Fibroblast of skin of left biceps (primary cell): ENCODE results near the gene SEMA3F.

ENCODE experiments used
- DNase-seq, 2 experiments: peaks; one replicate each; pipeline ENCODE4 v3.0.0-alpha.2; 2013; ENCODE audit warnings: low read depth in 2 of 2

SEMA3F gene

GRCh38 chr3:50233176-50233575 is 78.1 kb downstream of the SEMA3F start:
- DNase-seq = no peak

- peak; percentile 91 to 94 for DNase-seq
These were observed 80.8 kb downstream of the SEMA3F start, which contains the start of gene GNAI2 for GRCh38 chr3:50235716-50236483. Gene GNAI2 (plus strand): TSS chr3:50236204. CDS start chr3:50236336, 132 bp downstream.

- DNase-seq = no peak
These were observed 81.5 kb downstream of the SEMA3F start for GRCh38 chr3:50236484-50237132.

GRCh38 chr3:50237133-50237651 is 82.1 kb downstream of the SEMA3F start:
- DNase-seq = no peak

GRCh38 chr3:50237754-50238548 is 82.8 kb downstream of the SEMA3F start:
- DNase-seq = no peak

GRCh38 chr3:50238549-50239026 is 83.5 kb downstream of the SEMA3F start:
- DNase-seq = no peak
